Esophagus muscularis mucosa (tissue), 4 donors: ENCODE data around the gene STYXL1.

Source experiments
- CTCF ChIP-seq, 3 experiments: fragments of 200-600 bp in 2 of 3; fragments of 450-650 bp in 1 of 3; sonication (generic) in 2 of 3; IDR thresholded peaks; one replicate each; pipeline ENCODE4 v1.5.1; 2017 to 2019; ENCODE audit warnings: antibody characterized with exemption in 3 of 3, mild to moderate bottlenecking in 2 of 3, moderate library complexity in 1 of 3
- EP300 ChIP-seq: sonication (generic); formaldehyde crosslinking; IDR thresholded peaks from one replicate; pipeline ENCODE4 v1.6.1; 2017; ENCODE audit warnings: antibody characterized with exemption
- POLR2A ChIP-seq: fragments of 450-650 bp; IDR thresholded peaks from one replicate; pipeline ENCODE4 v1.6.1; 2017; ENCODE audit warnings: antibody characterized with exemption, moderate library complexity, mild to moderate bottlenecking, low read depth
- POLR2AphosphoS5 ChIP-seq, 2 donors: sonication (generic); formaldehyde crosslinking; IDR thresholded peaks; one replicate each; pipeline ENCODE4 v1.6.1; 2017; ENCODE audit warnings: antibody characterized with exemption in 2 of 2

DNA sequence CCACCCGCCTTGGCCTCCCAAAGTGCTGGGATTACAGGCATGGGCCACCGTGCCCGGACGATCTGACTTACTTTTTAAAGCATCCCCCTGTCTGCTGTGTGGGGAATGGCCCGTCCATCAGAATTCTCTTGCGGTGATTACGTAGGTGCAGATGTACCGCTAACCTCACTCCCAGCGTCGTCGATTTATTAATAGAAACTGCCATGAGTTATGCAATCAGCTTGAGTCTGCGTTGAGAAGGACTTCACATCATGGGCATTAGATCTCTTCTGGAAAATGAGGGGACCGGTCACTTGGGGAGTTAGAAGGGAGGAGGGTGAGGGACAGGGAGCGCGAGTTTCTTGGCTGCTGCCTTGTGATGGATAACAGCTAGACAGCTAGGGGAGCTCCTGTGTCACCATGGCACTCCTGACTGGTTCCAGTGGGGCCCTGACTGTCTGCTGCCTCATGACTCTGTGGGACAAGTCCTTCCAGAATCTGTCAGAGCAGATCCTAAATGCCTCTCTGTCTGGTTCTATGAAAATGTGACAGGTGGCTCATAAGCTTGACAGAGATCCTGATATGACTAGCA, 97.6 kb downstream of the STYXL1 start:
- no peak for TF ChIP-seq CTCF (IDR thresholded peaks at IDR 0.05)
- no peak for TF ChIP-seq POLR2A
- no peak for TF ChIP-seq POLR2AphosphoS5 (IDR thresholded peaks at IDR 0.05)
- TF ChIP-seq EP300: no peak
